GM21367 (cell line): ENCODE data around the gene ZBTB16.

Experiments
- ATAC-seq: cut with Tn5 transposase; IDR thresholded peaks from one replicate; pipeline ENCODE4 v1.9.1; 2021; ENCODE audit not compliant: unreplicated experiment

The ZBTB16 gene

GRCh38 chr11:114105611-114106010 lies 46.1 kb downstream of the ZBTB16 start:
- no peak for ATAC-seq

GRCh38 chr11:114106047-114106446 lies 46.5 kb downstream of the ZBTB16 start:
- no peak for ATAC-seq

- ATAC-seq = no peak
These were observed 47.5 kb downstream of the ZBTB16 start for GRCh38 chr11:114106986-114107385.

GRCh38 chr11:114108501-114109205 lies 49.1 kb downstream of the ZBTB16 start:
- no peak for ATAC-seq

GRCh38 chr11:114109206-114110090 lies 49.9 kb downstream of the ZBTB16 start:
- ATAC-seq = no peak

GRCh38 chr11:114110123-114110522 lies 50.6 kb downstream of the ZBTB16 start:
- ATAC-seq = no peak

- no peak for ATAC-seq
These were observed 51.7 kb downstream of the ZBTB16 start for GRCh38 chr11:114110952-114111947.

- ATAC-seq = no peak
These were observed 56.0 kb downstream of the ZBTB16 start for GRCh38 chr11:114115451-114115928.

- no peak for ATAC-seq
These were observed 56.8 kb downstream of the ZBTB16 start for GRCh38 chr11:114116357-114116756.

GRCh38 chr11:114116800-114117199 lies 57.3 kb downstream of the ZBTB16 start:
- ATAC-seq = no peak

GRCh38 chr11:114120606-114121005 lies 61.1 kb downstream of the ZBTB16 start:
- ATAC-seq = no peak

GRCh38 chr11:114121138-114121537 lies 61.6 kb downstream of the ZBTB16 start:
- ATAC-seq = no peak

- no peak for ATAC-seq
These were observed 62.4 kb downstream of the ZBTB16 start for GRCh38 chr11:114121804-114122504.

GRCh38 chr11:114122686-114123085 lies 63.2 kb downstream of the ZBTB16 start:
- no peak for ATAC-seq

GRCh38 chr11:114123692-114124330 lies 64.3 kb downstream of the ZBTB16 start:
- ATAC-seq = no peak

- ATAC-seq = no peak
These were observed 65.2 kb downstream of the ZBTB16 start for GRCh38 chr11:114124601-114125144.

- ATAC-seq = no peak
These were observed 66.0 kb downstream of the ZBTB16 start for GRCh38 chr11:114125531-114125930.

GRCh38 chr11:114125959-114126358 lies 66.4 kb downstream of the ZBTB16 start:
- no peak for ATAC-seq

GRCh38 chr11:114128399-114128798 lies 68.9 kb downstream of the ZBTB16 start:
- ATAC-seq = no peak
